KMS-11 (cell line): ENCODE data around the gene CCDC7.

Source experiments
- H2AFZ ChIP-seq: fragments of 200-600 bp; sonication (generic); 2 replicates; pipeline ENCODE4 v1.6.1; 2016; ENCODE audit warnings: antibody characterized with exemption, mixed run types, low read depth
- H3K27ac ChIP-seq: fragments of 200-600 bp; sonication (generic); 2 replicates; pipeline ENCODE4 v1.6.1; 2016; ENCODE audit warnings: mild to moderate bottlenecking, mixed run types
- H3K27me3 ChIP-seq: fragments of 200-600 bp; sonication (generic); 2 replicates; pipeline ENCODE4 v1.6.1; 2017; ENCODE audit warnings: mild to moderate bottlenecking, low read depth, mixed run types, moderate library complexity; ENCODE audit not compliant: insufficient read depth
- H3K36me3 ChIP-seq: fragments of 200-600 bp; sonication (generic); 2 replicates; pipeline ENCODE4 v1.6.1; 2017; ENCODE audit warnings: mild to moderate bottlenecking, mixed run types; ENCODE audit not compliant: insufficient read depth
- H3K4me1 ChIP-seq: fragments of 200-600 bp; sonication (generic); 2 replicates; pipeline ENCODE4 v1.6.1; 2016; ENCODE audit warnings: mild to moderate bottlenecking, low read depth, mixed run types; ENCODE audit not compliant: poor library complexity, severe bottlenecking
- H3K4me2 ChIP-seq: fragments of 200-600 bp; sonication (generic); 2 replicates; pipeline ENCODE4 v1.7.0; 2016; ENCODE audit warnings: mild to moderate bottlenecking, mixed run types
- H3K4me3 ChIP-seq: fragments of 200-600 bp; sonication (generic); IDR thresholded peaks from 2 replicates; pipeline ENCODE4 v1.6.1; 2017; ENCODE audit warnings: low read depth, low read length, mixed read lengths; ENCODE audit not compliant: insufficient read depth
- H3K79me2 ChIP-seq: fragments of 200-600 bp; sonication (generic); 2 replicates; pipeline ENCODE4 v1.6.1; 2016; ENCODE audit warnings: low read depth, mixed run types; ENCODE audit not compliant: insufficient read depth
- H3K9ac ChIP-seq: fragments of 200-600 bp; sonication (generic); 2 replicates; pipeline ENCODE4 v1.6.1; 2016; ENCODE audit warnings: mild to moderate bottlenecking, mixed run types
- H4K20me1 ChIP-seq: fragments of 200-600 bp; sonication (generic); 2 replicates; pipeline ENCODE4 v1.6.1; 2016; ENCODE audit warnings: mild to moderate bottlenecking, mixed run types; ENCODE audit not compliant: insufficient read depth
- TF ChIP-seq, protein P1 (sequence below): fragments of 200-600 bp; sonication (generic); conservative IDR thresholded peaks from 2 replicates; pipeline ENCODE4 v1.6.1; 2017; ENCODE audit warnings: low read depth, mild to moderate bottlenecking, antibody characterized with exemption, low read length, moderate library complexity, mixed read lengths

Gene CCDC7

GRCh38 chr10:32433542-32433941, 12.4 kb upstream of the CCDC7 start:
- Histone ChIP-seq H3K36me3 (no peaks in the 10 kb centered on the region), H3K27me3 (no peaks in the 10 kb centered on the region), H3K4me2 (no peak overlapping the region), H3K79me2 (no peaks in the 10 kb centered on the region), H2AFZ (no peak overlapping the region), H3K27ac (no peak overlapping the region), H3K9ac (no peak overlapping the region), H4K20me1 (no peaks in the 10 kb centered on the region), H3K4me1 (no peaks in the 10 kb centered on the region), H3K4me3 (no peak overlapping the region)
- TF ChIP-seq, protein P1, sequence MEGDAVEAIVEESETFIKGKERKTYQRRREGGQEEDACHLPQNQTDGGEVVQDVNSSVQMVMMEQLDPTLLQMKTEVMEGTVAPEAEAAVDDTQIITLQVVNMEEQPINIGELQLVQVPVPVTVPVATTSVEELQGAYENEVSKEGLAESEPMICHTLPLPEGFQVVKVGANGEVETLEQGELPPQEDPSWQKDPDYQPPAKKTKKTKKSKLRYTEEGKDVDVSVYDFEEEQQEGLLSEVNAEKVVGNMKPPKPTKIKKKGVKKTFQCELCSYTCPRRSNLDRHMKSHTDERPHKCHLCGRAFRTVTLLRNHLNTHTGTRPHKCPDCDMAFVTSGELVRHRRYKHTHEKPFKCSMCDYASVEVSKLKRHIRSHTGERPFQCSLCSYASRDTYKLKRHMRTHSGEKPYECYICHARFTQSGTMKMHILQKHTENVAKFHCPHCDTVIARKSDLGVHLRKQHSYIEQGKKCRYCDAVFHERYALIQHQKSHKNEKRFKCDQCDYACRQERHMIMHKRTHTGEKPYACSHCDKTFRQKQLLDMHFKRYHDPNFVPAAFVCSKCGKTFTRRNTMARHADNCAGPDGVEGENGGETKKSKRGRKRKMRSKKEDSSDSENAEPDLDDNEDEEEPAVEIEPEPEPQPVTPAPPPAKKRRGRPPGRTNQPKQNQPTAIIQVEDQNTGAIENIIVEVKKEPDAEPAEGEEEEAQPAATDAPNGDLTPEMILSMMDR = no peak

GRCh38 chr10:32436215-32436614, 9.7 kb upstream of the CCDC7 start:
- TF ChIP-seq, protein P1 = no peak
- H2AFZ ChIP-seq = no peak overlapping the region
- no peak overlapping the region for H3K9ac ChIP-seq

GRCh38 chr10:32437334-32437733, 8.6 kb upstream of the CCDC7 start:
- H2AFZ ChIP-seq = no peak overlapping the region
- no peaks in the 10 kb centered on the region for H3K79me2 ChIP-seq
- H3K36me3 ChIP-seq = no peaks in the 10 kb centered on the region
- no peaks in the 10 kb centered on the region for H4K20me1 ChIP-seq
- no peak overlapping the region for H3K27ac ChIP-seq
- H3K9ac ChIP-seq = no peak overlapping the region
- no peaks in the 10 kb centered on the region for H3K4me1 ChIP-seq
- H3K4me3 ChIP-seq = no peak overlapping the region
- no peaks in the 10 kb centered on the region for H3K27me3 ChIP-seq
- no peak overlapping the region for H3K4me2 ChIP-seq
- TF ChIP-seq, protein P1 = no peak

More at GRCh38 chr10:32436215-32436614, 9.7 kb upstream of the CCDC7 start:
- Histone ChIP-seq H3K27me3 (no peaks in the 10 kb centered on the region), H3K79me2 (no peaks in the 10 kb centered on the region), H3K36me3 (no peaks in the 10 kb centered on the region), H3K4me2 (no peak overlapping the region), H3K4me1 (no peaks in the 10 kb centered on the region), H4K20me1 (no peaks in the 10 kb centered on the region), H3K4me3 (no peak overlapping the region), H3K27ac (no peak overlapping the region)

DNA sequence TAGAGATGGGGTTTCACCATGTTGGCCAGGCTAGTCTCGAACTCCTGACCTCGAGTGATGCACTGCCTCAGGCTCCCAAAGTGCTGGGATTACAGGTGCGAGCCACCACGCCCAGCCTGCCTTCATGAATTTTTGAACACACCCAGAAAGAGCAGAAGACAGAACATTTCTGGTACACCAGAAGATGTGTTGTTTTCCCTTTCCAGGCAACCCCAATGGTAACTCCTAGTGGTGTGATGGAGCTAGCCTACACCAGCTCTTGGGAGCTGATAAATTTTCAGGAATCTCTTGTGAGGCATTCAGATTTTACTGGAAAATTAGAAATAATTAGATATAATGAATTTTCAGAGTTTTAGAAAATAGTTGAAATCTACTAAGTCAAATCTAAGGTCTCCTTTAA, 904 bp upstream of the CCDC7 start:
- peak overlapping the region; percentile 84; the same call in 1 of the 2 replicates for H3K9ac ChIP-seq
- H3K79me2 ChIP-seq = no peaks in the 10 kb centered on the region
- H3K36me3 ChIP-seq = no peaks in the 10 kb centered on the region
- peak overlapping the region; percentile 89 for H3K27ac ChIP-seq
- peak overlapping the region; percentile 95 for H2AFZ ChIP-seq
- no peak overlapping the region for H3K4me3 ChIP-seq
- TF ChIP-seq, protein P1 = no peak
- no peaks in the 10 kb centered on the region for H4K20me1 ChIP-seq
- no peaks in the 10 kb centered on the region for H3K27me3 ChIP-seq
- H3K4me1 ChIP-seq = peaks cover 8% of the 10 kb centered on the region
- peak overlapping the region; percentile 95 for H3K4me2 ChIP-seq
